Heart right ventricle (tissue), 16 donors: ENCODE data around the gene MYO3B. TPM values are rescaled to one million over a fixed set of nuclear protein-coding genes. Genes with fewer than 3 reads are reported as not detected.

Experiments used
- ATAC-seq, 8 donors: fragments of 200-7000 bp; cut with Tn5 transposase; one replicate each; pipeline ENCODE4 v1.9.1; 2020; ENCODE audit warnings: mild to moderate bottlenecking in 8 of 8, moderate library complexity in 8 of 8, moderate number of reproducible peaks in 1 of 8
- DNase-seq, 2 donors: peaks; one replicate each; pipeline ENCODE4 v3.0.0-alpha.2; 2020
- H3K27ac ChIP-seq, 10 donors: fragments of 200-600 bp; sonication (generic) in 2 of 10; one replicate each; pipeline versions ENCODE4 v1.5.0 to v1.8.0; 2020 to 2022; ENCODE audit warnings: mild to moderate bottlenecking in 3 of 10
- H3K27me3 ChIP-seq, 7 donors: fragments of 200-600 bp; one replicate each; pipeline ENCODE4 v1.8.0; 2021 to 2022; ENCODE audit warnings: mild to moderate bottlenecking in 2 of 7
- H3K36me3 ChIP-seq, 9 donors: fragments of 200-600 bp; sonication (generic) in 1 of 9; one replicate each; pipeline versions ENCODE4 v1.5.0 to v1.8.0; 2020 to 2022; ENCODE audit warnings: mild to moderate bottlenecking in 2 of 9
- H3K4me1 ChIP-seq, 9 donors: fragments of 200-600 bp; sonication (generic) in 1 of 9; one replicate each; pipeline versions ENCODE4 v1.5.0 to v1.8.0; 2020 to 2022; ENCODE audit warnings: mild to moderate bottlenecking in 4 of 9
- H3K4me3 ChIP-seq, 10 donors: fragments of 200-600 bp; sonication (generic) in 2 of 10; one replicate each; pipeline versions ENCODE4 v1.5.0 to v1.8.0; 2020 to 2022; ENCODE audit warnings: mild to moderate bottlenecking in 7 of 10, moderate library complexity in 2 of 10
- H3K9me3 ChIP-seq, 11 donors: fragments of 200-600 bp in 10 of 11; sonication (generic) in 2 of 11; one replicate each; pipeline versions ENCODE4 v1.5.0 to v1.8.0; 2013 to 2022; ENCODE audit warnings: mild to moderate bottlenecking in 2 of 11, control low read depth in 1 of 11, moderate library complexity in 1 of 11
- WGBS, 2 donors: extraction: QIAGEN DNeasy Blood & Tissue Kit; methylation state at CpG; one replicate each; pipeline ENCODE4 v1.1.7; 2013; ENCODE audit warnings: inconsistent platforms in 1 of 2; 5-methylcytosine and 5-hydroxymethylcytosine counted together
- intact Hi-C, 10 donors: fragments of 100-400 bp; cut with DNase I; formaldehyde crosslinking; loops; one replicate each; pipeline versions ENCODE4 v1.11.1 to v1.14.2; 2022
- polyA plus RNA-seq, 2 donors: library from polyadenylated mRNA; stranded (reverse); fragments of 200-250 nt; gene quantifications; one replicate each; pipeline ENCODE4 v1.2.3, GENCODE V29; 2013
- total RNA-seq, 10 donors: library from RNA; stranded (reverse); fragmentation: NEBNext Ultra II Directional in 3 of 10; extraction: Animal tissue kit (Norgen Biotek cat#: 25700) in 3 of 10; gene quantifications; one replicate each; pipeline versions ENCODE4 v1.2.1 to v1.2.4, GENCODE V29; 2021 to 2023
- TF ChIP-seq, protein P1 (sequence below), 9 donors: fragments of 200-600 bp; sonication (generic) in 2 of 9; IDR thresholded peaks; one replicate each; pipeline versions ENCODE4 v1.5.0 to v1.8.0; 2021 to 2022; ENCODE audit warnings: antibody characterized with exemption in 9 of 9, mild to moderate bottlenecking in 5 of 9, moderate library complexity in 1 of 9
- donor health status: Arrhythmogenic right ventricular cardiomyopathy.
- donor health status: ischemic (EF 13 %, LVEDD 7.1; RV severe dilation, severe dysfunction).
- donor health status: healthy with polysubstance abuse.
- donor health status: DM: no; HTN: yes; CAD: no.
- donor health status: DM: no; HTN: no; CAD: no.
- donor health status: ischemic (EF 25% LVEDD 6.9; RV normal size, moderate dysfunction).
- donor health status: ischemic (EF 25% LVEDD 5.7; RV mildly dilated, moderate dysfunction).
- donor health status: healthy.
- donor health status: DM: yes; HTN: yes; CAD: no.
- donor health status: Ischemic cardiomyopathy.
- donor health status: ischemic (EF 35%, LVEDD 5.7; RV mildly dilated, moderate dysfunction).
- donor health status: nonischemic (EF 11% LVEDD 7.7; RV severe dilation, severe dysfunction).
- donor health status: DM: yes; HTN: yes; CAD: no.
- donor health status: PGD.
- donor health status: ischemic (EF 29% LVEDD 5.4; RV normal size, mild dysfunction).
- donor health status: nonischemic (EF 23%, LVEDD 6.1; RV moderate dilation, normal function).

Gene MYO3B
- total and polyA plus RNA-seq, 12 donors = 0.05 to 0.21 (median 0.09) TPM; not detected in 8

DNA sequence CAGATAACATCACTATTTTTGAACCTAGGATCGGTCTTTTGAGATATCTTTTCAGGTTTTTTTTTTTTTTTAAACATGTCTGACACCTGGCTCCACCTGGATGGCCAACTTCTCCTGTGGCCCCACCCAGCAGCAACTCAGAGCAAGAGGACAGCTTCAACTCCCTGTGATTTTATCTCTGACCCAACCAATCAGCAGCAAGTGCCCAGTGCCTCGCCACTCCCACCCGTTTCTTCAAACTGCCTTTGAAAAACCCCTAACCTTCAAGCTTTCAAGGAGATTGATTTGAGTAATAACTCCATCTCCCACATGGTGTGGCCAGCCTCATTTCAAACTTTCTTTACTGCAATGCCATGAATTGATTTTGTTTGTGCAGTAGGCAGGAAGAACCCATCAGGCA lies 19.0 kb downstream of the MYO3B start:
- ATAC-seq = no peak
- H3K27ac ChIP-seq = no peak overlapping the region
- no peaks in the 10 kb centered on the region for H3K36me3 ChIP-seq
- no peak for DNase-seq
- peaks cover 0 to 4% (median 0%) of the 10 kb centered on the region in 11 donors for H3K9me3 ChIP-seq
- TF ChIP-seq, protein P1, sequence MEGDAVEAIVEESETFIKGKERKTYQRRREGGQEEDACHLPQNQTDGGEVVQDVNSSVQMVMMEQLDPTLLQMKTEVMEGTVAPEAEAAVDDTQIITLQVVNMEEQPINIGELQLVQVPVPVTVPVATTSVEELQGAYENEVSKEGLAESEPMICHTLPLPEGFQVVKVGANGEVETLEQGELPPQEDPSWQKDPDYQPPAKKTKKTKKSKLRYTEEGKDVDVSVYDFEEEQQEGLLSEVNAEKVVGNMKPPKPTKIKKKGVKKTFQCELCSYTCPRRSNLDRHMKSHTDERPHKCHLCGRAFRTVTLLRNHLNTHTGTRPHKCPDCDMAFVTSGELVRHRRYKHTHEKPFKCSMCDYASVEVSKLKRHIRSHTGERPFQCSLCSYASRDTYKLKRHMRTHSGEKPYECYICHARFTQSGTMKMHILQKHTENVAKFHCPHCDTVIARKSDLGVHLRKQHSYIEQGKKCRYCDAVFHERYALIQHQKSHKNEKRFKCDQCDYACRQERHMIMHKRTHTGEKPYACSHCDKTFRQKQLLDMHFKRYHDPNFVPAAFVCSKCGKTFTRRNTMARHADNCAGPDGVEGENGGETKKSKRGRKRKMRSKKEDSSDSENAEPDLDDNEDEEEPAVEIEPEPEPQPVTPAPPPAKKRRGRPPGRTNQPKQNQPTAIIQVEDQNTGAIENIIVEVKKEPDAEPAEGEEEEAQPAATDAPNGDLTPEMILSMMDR (IDR thresholded peaks at IDR 0.05) = no peak
- 83 to 93% methylated on average over 3 of the region's 3 CpGs for WGBS, 2 donors
- no peak overlapping the region for H3K4me3 ChIP-seq
- H3K4me1 ChIP-seq = no peaks in the 10 kb centered on the region
- intact Hi-C loops = no loop called here
- H3K27me3 ChIP-seq = peaks cover 0 to 7% (median 0%) of the 10 kb centered on the region in 7 donors

DNA sequence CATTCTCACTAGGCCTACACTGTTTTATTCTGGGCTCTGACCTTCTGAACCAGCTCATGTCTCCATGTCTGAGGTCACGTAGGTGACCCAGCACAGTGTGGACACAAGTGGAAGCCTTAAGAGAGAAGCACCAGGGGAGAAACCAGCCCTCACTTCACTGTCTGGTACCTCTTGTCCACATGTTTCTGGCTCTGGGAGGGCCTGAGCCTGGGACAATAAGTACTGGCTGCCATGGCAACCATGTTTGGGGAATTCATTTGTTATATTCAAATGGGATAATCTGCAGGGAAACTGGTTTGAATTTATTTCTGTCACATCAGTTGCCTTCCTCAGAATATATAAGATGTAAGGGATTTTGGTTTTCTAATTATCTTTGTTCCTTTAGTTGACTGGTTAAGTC lies 23.3 kb downstream of the MYO3B start:
- DNase-seq (no peak), ATAC-seq (peak in 1 of 8 donors; percentile 37)
- Histone ChIP-seq H3K4me1 (peaks cover 0 to 2% (median 0%) of the 10 kb centered on the region in 9 donors), H3K36me3 (no peaks in the 10 kb centered on the region), H3K27me3 (peaks cover 0 to 7% (median 0%) of the 10 kb centered on the region in 7 donors), H3K9me3 (no peaks in the 10 kb centered on the region), H3K27ac (no peak overlapping the region), H3K4me3 (no peak overlapping the region)
- TF ChIP-seq, protein P1 (IDR thresholded peaks at IDR 0.05) = no peak
- 93 to 100% methylated on average over 1 of the region's 1 CpG for WGBS, 2 donors
- intact Hi-C loops = no loop called here

DNA sequence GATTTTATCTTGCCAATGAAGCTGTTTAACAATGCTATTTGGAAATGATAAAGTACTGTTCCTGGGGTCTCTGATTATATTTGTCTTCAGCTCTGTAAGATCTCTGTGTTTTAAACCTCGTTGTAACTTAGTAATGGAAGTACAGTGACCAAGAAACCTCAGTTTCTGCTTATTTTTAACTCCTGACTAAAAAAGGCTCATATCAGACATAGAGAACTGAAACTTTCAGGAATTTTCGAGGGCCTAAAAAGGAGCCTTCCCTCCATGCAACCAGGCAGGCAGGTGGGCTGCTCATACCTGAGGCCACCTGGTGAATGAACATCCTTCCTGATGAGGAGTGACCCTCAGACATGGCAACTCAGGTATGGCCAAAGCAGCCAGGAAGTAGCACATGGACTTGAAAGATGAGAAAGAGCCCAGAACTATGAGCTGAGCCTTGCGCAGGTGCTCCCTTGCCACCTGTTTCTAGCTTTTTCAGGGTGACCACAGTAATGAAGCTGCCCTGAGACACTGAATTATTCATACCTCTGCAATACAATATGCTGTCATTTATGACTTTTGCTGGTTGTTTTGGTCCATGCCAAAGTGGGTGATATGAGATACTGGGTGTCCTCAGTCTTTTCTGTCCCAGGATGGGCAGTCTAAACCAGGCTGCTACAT lies 23.9 kb downstream of the MYO3B start:
- Histone ChIP-seq H3K27me3 (peaks cover 0 to 1% (median 0%) of the 10 kb centered on the region in 7 donors), H3K4me1 (peaks cover 0 to 2% (median 0%) of the 10 kb centered on the region in 9 donors), H3K4me3 (no peak overlapping the region), H3K27ac (no peak overlapping the region), H3K9me3 (no peaks in the 10 kb centered on the region), H3K36me3 (no peaks in the 10 kb centered on the region)
- 83 to 90% methylated on average over 3 of the region's 3 CpGs for WGBS, 2 donors
- intact Hi-C loops = no loop called here
- ATAC-seq = no peak
- DNase-seq = no peak
- TF ChIP-seq, protein P1 (IDR thresholded peaks at IDR 0.05) = no peak

DNA sequence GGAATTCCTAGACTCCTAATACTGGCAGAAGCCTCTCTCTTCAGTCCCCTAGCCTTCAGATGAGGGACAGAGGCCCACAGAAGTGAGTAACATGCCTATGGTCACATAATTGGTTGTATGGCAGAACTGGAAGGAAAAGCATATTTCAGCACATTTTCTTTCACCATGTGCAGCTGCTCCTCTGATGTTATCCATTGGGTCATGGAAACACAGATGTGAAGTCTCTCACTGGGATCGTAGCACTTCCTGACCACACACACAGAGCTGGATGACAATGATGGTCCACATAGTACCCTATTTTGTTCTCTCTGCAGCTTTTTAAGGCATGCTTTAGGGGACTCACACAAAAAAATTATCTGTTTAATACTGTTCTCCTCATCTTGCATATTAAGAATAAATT lies 24.5 kb downstream of the MYO3B start:
- ATAC-seq (peak in 6 of 8 donors; percentile 55 to 85 (median 74)), DNase-seq (no peak)
- Histone ChIP-seq H3K9me3 (no peaks in the 10 kb centered on the region), H3K4me3 (no peak overlapping the region), H3K4me1 (peaks cover 0 to 2% (median 0%) of the 10 kb centered on the region in 9 donors), H3K36me3 (no peaks in the 10 kb centered on the region), H3K27ac (no peak overlapping the region), H3K27me3 (no peaks in the 10 kb centered on the region)
- WGBS, 2 donors = 48 to 63% methylated on average over 1 of the region's 1 CpG
- TF ChIP-seq, protein P1 (IDR thresholded peaks at IDR 0.05) = no peak
- intact Hi-C loops = no loop called here
